Cardiac muscle cell (in vitro differentiated cells and primary cell): ENCODE data around the gene ZBED2. TPM values are rescaled to one million over a fixed set of nuclear protein-coding genes. Genes with fewer than 3 reads are reported as not detected.
A peak's percentile ranks its signal among the peaks of the same experiment; 100 is the strongest.

Experiments used
- DNase-seq, 2 donors: peaks; one replicate each; pipeline versions ENCODE4 v3.0.0 to v3.0.0-alpha.2; 2010 to 2017; ENCODE audit warnings: low read depth in 1 of 2, low spot score in 1 of 2
- H3K27ac ChIP-seq: fragments of 200-600 bp; sonication (generic); 2 replicates; pipeline ENCODE4 v1.5.1; 2016
- H3K27me3 ChIP-seq: fragments of 200-600 bp; sonication (generic); 2 replicates; pipeline ENCODE4 v1.6.0; 2016; ENCODE audit warnings: control low read depth
- H3K36me3 ChIP-seq: fragments of 200-600 bp; sonication (generic); 2 replicates; pipeline ENCODE4 v1.5.1; 2016; ENCODE audit warnings: control low read depth
- H3K4me1 ChIP-seq: fragments of 200-600 bp; sonication (generic); 2 replicates; pipeline ENCODE4 v1.8.1; 2017; ENCODE audit warnings: low read depth, mild to moderate bottlenecking, mixed run types
- H3K4me3 ChIP-seq: fragments of 200-600 bp; sonication (generic); 2 replicates; pipeline ENCODE4 v1.5.1; 2016; ENCODE audit warnings: mild to moderate bottlenecking
- H3K9me3 ChIP-seq: fragments of 200-600 bp; sonication (generic); 2 replicates; pipeline ENCODE4 v1.5.1; 2017; ENCODE audit warnings: low read depth, mild to moderate bottlenecking, control low read depth
- CTCF ChIP-seq: IDR thresholded peaks from 2 replicates; pipeline ENCODE4 v1.5.1; 2012; ENCODE audit warnings: low read depth, mild to moderate bottlenecking, low read length
- polyA plus RNA-seq: library from polyadenylated mRNA; unstranded; fragments of >200 nt; fragmentation: Nextera tagmentation; extraction: Ambion mirVana; gene quantifications from 2 replicates; pipeline ENCODE4 v1.2.1, GENCODE V29; 2016
- total RNA-seq: library from RNA; depleted of rRNA; stranded (reverse); fragments of >200 nt; gene quantifications from 2 replicates; pipeline ENCODE4 v1.2.3, GENCODE V29; 2016

Gene ZBED2
- total and polyA plus RNA-seq, 2 experiments from 2014 or later: not detected

- Histone ChIP-seq H3K4me3 (no peak overlapping the region), H3K36me3 (no peaks in the 10 kb centered on the region), H3K27me3 (no peaks in the 10 kb centered on the region), H3K27ac (no peak overlapping the region), H3K4me1 (no peaks in the 10 kb centered on the region), H3K9me3 (no peaks in the 10 kb centered on the region)
- TF ChIP-seq CTCF: no peak
- peak in 1 of 2 donors; percentile 57 for DNase-seq
These were observed 13.0 kb downstream of the ZBED2 start for GRCh38 chr3:111582120-111582474.

GRCh38 chr3:111581403-111582119 lies 13.6 kb downstream of the ZBED2 start:
- no peak for DNase-seq
- Histone ChIP-seq H3K4me1 (no peaks in the 10 kb centered on the region), H3K27ac (no peak overlapping the region), H3K4me3 (no peak overlapping the region), H3K9me3 (no peaks in the 10 kb centered on the region), H3K27me3 (no peaks in the 10 kb centered on the region), H3K36me3 (no peaks in the 10 kb centered on the region)
- TF ChIP-seq CTCF: no peak

- H3K9me3 ChIP-seq: no peaks in the 10 kb centered on the region
- H3K4me1 ChIP-seq: no peaks in the 10 kb centered on the region
- H3K36me3 ChIP-seq: no peaks in the 10 kb centered on the region
- DNase-seq: no peak
- H3K4me3 ChIP-seq: no peak overlapping the region
- no peak for TF ChIP-seq CTCF
- no peak overlapping the region for H3K27ac ChIP-seq
- no peaks in the 10 kb centered on the region for H3K27me3 ChIP-seq
These were observed 15.7 kb downstream of the ZBED2 start for GRCh38 chr3:111579495-111579894.

- Histone ChIP-seq H3K27me3 (no peaks in the 10 kb centered on the region), H3K4me1 (no peaks in the 10 kb centered on the region), H3K9me3 (no peaks in the 10 kb centered on the region), H3K36me3 (no peaks in the 10 kb centered on the region), H3K4me3 (no peak overlapping the region), H3K27ac (no peak overlapping the region)
- TF ChIP-seq CTCF: no peak
- DNase-seq: no peak
These were observed 16.3 kb downstream of the ZBED2 start for GRCh38 chr3:111578867-111579266.

GRCh38 chr3:111577798-111578685 lies 17.1 kb downstream of the ZBED2 start:
- H3K4me1 ChIP-seq: no peaks in the 10 kb centered on the region
- no peaks in the 10 kb centered on the region for H3K27me3 ChIP-seq
- peak; percentile 58 for TF ChIP-seq CTCF
- peak; percentile 44 to 75 for DNase-seq
- no peaks in the 10 kb centered on the region for H3K36me3 ChIP-seq
- no peaks in the 10 kb centered on the region for H3K9me3 ChIP-seq
- H3K27ac ChIP-seq: no peak overlapping the region
- no peak overlapping the region for H3K4me3 ChIP-seq
